Measurements from ENCODE around the gene SPTBN2.

GRCh38 chr11:66676282-66676919, 52.6 kb downstream of the SPTBN2 start:
- TF ChIP-seq NFE2L2 (conservative IDR thresholded peaks at IDR 0.05; ENCODE audit: low read length), result no peak
- no peak for TF ChIP-seq JUNB (IDR thresholded peaks at IDR 0.05)
- TF ChIP-seq BCL3 (IDR thresholded peaks at IDR 0.05), result no peak
- no peak for TF ChIP-seq CTCF (IDR thresholded peaks at IDR 0.05)
- TF ChIP-seq ESRRA (IDR thresholded peaks at IDR 0.05; ENCODE audit: borderline replicate concordance, low read length), result no peak
- TF ChIP-seq GATA3 (IDR thresholded peaks at IDR 0.05; ENCODE audit: borderline replicate concordance), result no peak
- no peak for TF ChIP-seq POLR2A (IDR thresholded peaks at IDR 0.05; ENCODE audit: low read length)
- TF ChIP-seq MAZ (IDR thresholded peaks at IDR 0.05; ENCODE audit: borderline replicate concordance, low read depth, low read length), result no peak
